GM21737 (cell line): ENCODE results near the gene PRR5L.

Source experiments
- ATAC-seq: cut with Tn5 transposase; IDR thresholded peaks from one replicate; pipeline ENCODE4 v1.9.1; 2021; ENCODE audit warnings: mild to moderate bottlenecking, moderate library complexity; ENCODE audit not compliant: unreplicated experiment

PRR5L gene

DNA sequence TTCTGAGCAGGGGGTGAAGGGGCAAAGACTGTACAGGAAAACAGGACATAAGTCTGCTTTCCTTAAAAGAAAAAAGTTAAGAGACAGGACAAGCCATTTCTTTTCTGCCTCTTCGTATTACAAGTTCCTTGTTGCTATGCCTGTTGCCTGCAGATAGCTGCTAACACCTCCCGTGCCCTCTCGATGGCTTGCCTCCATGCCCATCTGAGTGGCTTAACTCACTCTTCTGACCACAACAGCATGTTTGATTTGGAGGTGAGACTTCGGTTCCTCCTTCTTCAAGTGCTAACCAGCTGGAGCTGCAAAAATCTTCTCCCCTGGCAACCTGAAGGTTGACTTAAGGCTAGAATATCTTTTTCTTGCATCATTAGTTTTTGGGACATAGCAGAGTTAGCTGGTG, 103.1 kb downstream of the PRR5L start:
- no peak for ATAC-seq

DNA sequence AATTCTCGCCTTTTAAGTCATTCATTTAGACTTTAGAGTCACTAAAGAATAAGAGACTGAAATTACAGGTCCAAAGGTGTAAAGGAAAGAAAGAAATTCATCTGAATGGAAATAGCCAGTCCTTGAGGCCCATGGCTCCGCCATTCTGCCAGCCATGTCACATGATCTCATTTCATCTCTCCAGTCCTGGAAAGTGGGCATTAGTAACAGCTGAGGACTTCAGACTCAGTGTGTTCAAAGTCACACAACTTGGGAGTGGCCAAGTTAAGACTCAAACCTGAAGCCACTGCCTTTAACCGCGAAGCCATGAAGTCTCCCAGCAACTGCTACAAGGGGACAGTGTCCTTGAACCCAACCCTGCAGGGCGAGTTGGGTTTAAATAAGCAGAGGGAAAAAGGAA, 103.7 kb downstream of the PRR5L start:
- ATAC-seq, result no peak

DNA sequence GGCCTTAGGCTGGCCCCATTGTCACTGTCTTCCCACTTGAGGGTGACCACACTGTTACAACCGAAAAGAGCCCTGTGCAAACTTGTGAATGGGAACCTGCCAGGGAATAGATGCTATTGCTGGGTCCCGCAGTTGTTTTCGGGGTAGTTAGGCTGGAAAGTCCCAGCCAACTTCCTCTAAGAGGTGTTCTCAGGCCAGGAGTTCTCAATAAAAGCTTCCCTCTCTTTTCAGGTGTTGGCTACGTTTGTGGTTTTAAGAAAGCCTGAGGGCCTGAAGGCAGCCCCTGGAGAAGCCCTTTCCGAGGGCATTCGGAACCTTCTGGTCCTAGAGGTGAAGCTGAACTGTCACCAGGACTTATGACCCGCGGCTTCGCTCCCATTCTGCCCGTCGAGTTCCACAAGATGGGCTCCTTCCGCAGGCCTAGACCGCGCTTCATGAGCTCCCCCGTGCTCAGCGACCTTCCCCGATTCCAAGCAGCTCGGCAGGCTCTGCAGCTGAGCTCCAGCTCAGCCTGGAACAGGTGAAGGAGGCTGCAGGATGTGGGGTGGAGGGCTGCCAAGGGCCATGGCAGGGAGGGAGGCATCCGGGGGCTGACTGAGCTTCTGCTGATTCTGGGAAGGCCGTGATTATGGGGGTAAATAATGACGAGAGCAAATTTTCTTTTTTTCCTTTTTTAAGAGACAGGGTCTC, 104.8 kb downstream of the PRR5L start:
- ATAC-seq, result no peak

DNA sequence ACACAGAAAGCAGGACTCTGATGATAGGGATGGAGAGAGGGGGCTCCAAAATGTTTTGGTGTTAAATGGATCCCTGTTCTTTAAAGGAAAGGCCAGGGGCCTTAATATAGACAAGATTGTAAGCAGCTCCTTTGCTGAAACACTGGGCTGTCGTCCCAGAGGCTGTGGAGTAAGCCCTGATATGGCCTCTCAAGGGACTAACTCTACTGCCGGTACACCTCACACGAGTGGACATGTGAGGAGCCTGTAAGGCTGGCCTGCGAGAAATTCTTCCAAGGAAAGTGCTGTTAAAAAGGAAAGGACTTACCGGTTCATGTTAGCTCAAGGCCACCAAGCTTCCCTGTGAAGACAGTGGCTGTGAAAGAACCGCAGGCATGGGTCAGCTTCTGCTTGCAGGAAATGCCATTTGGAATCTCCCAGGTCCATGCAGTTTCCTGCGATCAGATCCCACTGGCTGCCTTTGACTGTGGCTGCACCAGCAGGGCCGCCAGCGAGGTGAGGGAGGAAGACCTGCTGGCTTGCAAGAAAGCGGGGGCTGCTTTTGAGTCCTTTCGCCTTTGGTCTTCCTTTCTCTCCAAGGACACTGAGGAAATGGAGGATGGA, 106.6 kb downstream of the PRR5L start:
- ATAC-seq, result no peak

DNA sequence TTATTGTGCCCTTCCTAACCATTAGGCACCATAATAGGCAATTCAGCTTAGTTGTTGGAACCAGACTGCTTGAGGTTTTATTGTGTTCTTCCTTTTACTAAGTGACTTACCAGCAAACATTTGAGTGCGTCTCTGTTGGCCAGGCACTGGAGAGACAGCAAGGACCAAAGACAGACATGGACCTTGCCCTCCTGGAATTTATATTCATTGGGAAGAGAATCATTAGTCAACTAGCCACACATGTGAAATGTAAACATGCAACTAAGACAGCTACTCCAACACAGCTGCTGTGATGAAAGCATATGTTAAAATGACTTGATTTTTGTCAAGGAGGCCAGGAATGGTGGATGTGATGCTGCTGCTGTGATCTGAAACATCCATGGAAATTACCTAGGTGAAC, 107.6 kb downstream of the PRR5L start:
- ATAC-seq, result no peak

DNA sequence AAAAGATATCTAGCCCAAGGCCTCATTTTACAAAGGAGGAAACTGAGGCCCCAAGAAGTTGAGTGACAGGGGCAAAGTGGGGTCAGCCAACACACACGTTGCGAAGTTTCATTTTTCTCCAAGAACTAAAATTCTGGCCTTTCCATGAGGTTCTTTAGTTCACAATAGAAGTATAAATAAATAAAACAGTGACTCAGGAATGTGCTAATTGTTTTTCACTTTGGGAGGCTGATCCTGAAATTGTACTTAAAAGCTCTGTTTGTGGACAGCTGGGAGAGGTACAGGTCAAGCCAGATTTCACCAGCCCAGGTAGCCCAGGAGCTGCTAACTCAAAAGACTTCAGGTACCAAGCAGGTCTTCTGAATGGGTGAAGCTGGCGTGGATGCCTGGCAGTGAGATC, 108.7 kb downstream of the PRR5L start:
- no peak for ATAC-seq

DNA sequence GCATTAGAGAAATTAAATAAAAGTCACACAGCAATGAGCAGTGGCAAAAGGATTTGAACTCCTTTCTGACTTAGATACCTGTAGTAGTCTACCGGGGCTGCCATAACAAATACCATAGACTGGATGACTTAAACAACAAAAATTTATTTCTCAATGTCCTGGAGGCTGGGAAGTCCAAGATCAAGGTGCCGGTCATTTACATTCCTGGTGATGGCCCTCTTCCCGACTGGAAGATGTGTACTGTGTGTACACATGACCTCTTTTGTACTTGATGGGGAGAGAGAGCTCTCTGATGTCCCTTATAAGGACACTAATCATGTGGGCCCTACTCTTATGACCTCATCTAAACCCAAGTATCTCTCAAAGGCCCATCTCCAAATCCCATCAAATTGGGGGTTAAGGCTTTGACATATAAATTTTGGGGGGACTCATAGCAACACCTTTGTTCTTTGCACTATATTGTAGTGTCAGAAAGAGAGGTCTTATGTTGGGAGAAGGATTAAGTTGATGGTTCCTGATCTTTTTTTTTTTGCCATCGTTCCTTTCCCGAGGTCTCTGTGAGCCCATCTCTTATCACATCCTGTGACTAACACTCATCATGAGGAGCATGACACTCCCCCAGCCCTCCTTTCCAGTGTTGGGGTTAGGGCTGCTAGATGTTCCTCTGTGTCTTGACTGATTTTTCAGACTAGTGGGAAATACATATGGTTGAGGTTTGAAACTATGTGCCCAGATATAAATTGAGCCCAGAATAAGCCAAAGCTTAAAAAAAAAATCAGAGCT, 109.7 kb downstream of the PRR5L start:
- no peak for ATAC-seq

DNA sequence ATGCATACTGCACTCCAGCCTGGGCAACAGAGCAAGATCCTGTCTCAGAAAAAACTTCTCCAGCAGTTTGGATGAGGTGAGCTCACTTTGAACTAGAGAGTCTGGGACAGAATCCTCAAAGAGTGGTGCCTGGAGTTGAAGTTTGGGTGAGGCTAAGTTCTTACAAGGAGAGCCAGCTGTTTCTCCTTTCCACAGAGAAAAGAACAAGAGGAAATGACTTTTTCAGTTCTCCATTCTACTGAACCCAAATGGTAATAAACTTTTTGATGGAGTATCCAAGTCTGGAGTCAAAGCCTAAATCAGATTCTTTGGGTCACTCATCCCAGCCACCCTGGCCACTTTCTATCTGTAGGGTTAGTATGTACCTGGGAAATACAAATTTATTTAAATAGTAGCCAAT, 111.3 kb downstream of the PRR5L start:
- ATAC-seq, result no peak

DNA sequence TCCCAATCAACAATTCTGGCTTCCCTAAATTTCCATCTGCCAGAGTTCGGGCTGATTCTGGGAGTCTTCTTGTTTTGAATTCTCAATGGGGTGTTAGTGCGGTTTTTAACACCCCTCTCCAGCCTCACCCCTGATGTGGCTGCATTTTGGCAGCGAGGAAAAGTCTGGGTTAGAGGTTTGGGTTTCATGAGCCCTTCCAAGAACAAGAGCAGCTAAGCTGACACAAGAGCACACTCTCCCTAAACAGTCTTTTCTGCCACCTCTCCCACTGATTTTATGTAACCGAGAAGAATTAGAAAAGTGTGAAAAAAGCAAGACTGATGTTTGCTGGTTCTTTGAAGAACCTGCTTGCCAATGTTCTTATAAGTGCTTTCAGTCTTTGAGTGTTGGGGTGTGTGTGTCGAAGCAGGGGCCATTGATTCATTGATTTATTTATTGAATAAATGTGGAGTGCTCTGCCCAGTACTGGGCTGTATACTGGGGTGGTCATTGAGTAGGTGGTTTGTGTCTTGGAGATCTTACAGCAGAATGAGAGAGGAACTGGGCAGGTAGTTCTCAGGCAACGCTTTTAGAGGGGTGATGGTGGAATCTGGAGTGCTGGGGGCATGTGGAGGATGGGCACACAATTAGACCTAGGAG, 112.5 kb downstream of the PRR5L start:
- no peak for ATAC-seq

DNA sequence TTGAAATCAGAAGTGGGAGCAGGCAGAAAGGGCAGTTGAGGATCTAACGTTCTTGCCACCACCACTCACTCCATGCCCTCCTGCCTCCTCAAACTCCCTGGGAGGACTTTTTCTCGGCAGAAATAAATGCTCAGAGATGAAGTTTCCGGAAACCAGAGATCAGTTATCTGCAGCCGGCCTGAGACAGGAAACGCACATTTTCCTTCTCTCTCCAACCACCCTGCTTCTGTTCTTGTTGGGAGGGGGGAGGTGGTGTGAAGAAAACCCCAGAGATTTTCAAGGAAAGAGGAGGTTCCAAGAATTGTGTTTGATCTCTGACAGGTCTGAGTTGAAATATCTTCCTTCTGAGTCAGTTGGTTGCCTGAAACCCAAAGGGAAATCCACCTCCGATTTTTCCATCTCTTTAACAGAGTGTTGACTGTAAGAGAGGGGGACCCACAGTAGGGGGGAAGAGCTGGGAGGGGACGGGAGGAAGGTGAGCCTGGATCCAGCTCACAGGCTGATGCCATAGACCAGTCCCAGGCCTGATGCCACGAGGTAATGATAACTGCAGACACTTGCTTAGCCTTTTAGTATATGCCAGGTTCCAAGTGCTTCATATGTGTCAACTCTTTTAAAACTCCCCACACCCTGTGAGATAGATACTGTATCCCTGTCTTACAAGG, 113.2 kb downstream of the PRR5L start:
- no peak for ATAC-seq

DNA sequence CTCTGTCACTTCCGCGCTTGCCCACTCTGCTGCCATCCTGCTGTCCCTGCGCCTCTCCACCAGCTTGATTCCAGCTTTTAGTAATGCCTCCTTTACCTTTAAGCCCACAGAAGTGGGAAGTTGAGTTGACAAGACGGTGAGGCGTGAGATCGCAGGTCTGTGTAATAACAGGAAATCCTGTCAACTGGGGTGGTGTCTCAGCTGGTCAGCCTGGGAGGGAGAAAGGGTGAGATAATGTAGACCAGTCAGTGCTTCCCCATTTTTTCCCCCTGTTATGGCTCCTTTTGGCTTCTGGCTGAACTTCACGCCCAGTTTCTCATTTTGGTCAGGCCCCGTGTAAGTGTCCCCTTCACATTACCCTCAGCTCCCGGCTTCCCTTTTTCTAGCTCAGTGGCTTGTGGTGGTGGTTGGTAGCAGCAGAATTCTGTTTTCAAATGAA, 115.1 kb downstream of the PRR5L start:
- ATAC-seq, result no peak

DNA sequence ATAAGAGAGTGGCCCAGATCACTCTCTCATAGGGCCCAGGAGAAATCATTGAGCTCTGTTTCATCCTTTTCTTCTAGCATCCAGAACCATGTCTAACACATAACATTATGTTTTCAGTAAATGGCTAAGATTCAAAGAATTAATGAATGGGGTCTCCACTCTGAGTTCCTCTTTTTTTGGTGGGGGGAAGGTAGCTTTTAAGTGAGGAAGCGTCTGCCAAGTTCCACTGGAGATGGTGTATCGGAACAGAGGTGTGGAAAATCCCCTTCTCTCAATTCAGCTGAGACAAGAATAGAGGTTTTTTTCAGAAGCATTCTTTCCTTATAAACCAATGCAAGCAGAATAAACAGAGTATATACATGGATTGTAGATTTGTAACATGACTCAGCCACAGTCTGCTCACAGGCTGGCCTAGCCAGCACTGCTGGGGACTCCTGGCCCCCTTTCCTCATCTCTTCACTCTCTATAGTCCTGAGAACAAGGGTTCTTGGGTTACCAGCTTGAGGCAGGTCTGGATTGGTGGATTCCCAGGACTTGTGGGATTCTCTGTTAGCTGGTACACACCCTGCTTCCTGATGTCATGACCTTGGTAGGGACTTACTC, 116.8 kb downstream of the PRR5L start:
- ATAC-seq, result no peak

DNA sequence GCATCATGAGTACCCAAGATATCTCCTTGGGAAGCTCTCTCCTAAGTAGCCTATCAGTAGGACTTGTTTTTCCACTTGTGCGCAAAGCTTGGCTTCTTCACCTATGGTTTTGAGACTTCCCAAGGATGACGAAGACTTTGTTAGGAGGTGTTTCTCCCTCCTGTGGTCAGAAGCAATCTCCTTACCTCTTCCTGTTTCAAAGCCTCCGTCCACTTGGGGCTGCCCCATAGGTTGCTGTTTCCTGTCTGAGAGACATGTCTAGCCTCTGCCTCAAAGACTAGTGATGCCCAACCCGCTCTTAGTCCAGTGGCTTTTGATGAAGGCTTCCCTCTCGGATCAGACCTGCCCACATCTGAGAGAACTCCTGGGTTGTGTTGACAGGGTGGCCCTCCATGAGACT, 121.1 kb downstream of the PRR5L start:
- ATAC-seq, result no peak

DNA sequence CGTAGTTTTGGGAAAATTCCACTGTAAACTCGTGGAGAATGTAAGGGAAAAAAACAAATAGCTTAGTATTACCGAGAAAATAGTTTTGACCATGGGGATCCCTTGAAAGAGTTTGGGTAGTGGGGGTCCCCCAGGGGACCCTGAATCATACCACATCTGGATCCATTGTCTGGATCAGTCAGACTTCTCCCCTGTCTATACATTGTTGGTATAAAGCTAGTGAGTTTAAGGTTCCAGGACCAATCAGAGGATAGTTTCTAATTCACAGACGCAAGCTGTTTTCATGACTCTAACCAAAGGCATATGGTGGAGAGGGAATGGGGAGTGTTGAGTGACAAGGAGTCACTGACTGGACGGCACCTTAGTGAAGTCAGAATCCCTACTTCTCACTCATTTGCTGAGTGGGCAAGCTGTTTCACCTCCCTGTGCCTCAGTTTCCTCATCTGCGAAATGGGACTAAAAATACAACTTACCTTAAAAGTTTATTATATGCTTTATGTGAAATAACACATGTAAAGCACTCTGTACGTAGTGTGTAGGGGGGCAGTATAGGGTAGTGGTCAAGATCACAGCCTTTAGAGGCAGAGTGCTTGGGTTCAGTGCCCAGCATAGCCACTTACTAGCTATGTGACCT, 123.8 kb downstream of the PRR5L start:
- ATAC-seq, result no peak

DNA sequence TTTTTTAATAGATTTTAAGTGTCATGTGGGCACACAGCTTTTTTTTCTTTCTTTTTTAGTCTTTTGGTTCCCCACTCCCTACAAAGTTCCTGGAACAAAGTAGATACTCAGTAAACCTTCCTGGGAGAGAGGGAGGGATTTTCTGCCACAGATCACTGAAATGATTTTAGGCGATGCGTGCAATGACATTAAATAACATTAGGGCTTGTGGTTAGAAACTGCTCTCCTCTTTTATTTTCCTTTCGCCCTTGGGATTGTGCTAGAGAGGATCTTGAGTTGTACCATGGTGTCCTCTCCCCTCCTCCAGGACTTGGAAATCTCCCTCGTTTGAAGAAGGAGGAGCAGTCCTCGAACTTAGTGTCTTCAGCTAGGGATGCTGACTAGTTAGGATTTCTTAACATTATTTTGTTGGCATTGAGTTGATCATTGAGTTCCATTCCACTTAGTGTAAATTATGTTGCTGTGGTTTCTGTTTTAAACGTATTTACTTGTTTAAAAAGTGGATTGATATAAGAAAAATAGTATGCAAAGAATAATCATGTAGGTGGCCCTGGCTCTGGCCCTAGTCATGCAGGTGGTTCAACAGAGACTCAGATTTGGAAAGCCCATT, 125.6 kb downstream of the PRR5L start:
- no peak for ATAC-seq

DNA sequence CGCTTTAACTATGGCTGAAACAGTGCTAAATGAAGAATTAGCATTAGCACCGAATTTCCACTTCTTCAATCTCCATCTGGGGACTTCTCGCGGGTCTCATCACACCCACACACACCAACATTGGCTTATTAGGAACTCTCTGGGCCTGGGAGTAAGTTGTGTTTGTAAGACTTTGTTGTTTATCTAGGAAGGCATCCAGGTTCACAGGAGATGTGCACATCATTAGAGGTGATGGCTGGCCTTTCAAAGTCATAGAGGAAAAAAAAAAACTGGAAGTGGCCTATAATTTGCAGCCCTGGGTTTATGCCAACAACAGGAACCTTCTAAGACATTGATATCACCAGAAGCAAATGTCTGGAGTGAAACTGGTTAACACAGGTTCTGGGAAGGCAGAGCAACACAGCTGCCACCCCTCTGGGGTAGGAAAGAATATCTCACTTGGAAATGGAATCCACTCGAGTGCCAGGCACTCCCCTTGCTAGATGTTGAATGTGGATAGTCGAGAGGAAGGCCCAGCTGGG, 129.5 kb downstream of the PRR5L start:
- no peak for ATAC-seq

DNA sequence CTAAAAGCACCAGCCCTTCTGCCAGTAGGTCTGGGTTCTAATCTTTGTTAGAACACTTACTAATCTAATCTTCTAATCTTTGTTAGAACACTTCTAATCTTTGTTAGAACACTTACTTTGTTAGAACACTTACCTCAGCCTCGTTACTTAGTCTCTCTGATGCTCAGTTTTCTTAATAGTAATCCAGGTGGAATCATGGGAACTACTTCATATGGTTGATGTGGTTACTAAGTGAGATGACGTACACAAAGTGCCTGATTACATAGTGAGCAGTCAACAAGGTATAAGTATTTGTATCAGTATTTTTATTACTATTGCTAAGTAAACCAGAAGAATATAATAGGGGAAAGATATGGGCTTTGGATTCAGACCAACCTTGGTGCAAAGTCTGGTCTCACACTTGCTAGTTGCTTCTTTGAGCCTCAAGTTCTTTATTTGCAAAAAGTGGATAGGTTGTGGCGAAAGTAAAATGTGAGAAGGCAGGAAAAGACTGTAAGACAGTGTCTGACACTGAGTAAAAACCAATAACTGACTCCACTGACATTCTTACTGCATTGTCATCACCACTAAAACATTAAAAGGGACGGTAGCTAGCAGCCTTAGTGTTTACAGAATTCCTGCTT, 130.2 kb downstream of the PRR5L start:
- ATAC-seq, result no peak

DNA sequence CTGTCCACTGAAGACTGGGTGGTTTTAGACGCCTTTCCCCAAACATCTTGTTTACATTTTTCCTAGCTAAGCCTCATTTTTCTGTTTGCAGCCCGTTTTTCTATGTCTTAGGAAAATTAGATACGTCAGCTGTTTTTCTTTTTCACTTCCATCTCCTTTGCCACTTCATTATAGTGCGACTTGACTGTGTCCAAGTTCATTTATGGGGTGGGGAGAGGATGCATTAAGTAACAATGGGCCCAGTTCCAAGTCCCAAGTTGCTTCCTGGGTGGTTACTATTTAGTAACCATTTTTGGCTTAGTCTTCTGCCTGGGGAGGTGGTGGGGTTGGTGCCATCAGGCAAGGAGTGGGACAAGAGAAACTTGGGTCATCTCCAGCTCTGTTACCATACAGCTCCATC, 131.0 kb downstream of the PRR5L start:
- no peak for ATAC-seq

DNA sequence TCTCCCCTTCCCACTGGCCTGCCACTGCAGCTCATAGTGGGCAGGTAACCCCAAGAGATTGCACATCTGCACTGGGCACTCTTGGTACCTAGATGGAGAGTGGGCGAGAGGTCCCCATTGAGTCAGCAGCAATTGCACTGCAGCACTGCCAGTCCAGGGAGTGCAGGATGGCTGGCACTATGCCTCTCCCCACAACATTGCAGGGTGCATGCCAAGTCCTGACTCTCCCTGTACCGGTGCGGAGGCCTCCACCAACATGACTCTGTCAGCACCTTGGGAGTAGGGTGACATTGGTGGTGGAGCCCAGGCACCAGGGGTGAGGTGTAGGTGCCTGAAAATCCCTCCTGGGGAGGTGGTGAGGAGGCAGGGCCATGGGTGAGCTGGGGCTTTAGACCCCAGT, 131.8 kb downstream of the PRR5L start:
- no peak for ATAC-seq
